GM23338 (cell line): ENCODE data around the gene EBNA1BP2. TPM values are rescaled to one million over a fixed set of nuclear protein-coding genes. Genes with fewer than 3 reads are reported as not detected.

Source experiments
- ATAC-seq: fragments of 200-7000 bp; cut with Tn5 transposase; 3 replicates; pipeline ENCODE4 v1.9.1; 2020
- DNase-seq: peaks from one replicate; pipeline ENCODE4 v3.0.0-alpha.2; 2015; ENCODE audit warnings: low spot score
- H2AFZ ChIP-seq: fragments of 200-600 bp; sonication (generic); 2 replicates; pipeline ENCODE4 v1.8.0; 2016; ENCODE audit warnings: antibody characterized with exemption, mild to moderate bottlenecking, moderate library complexity
- H3F3A ChIP-seq: fragments of 200-600 bp; sonication (generic); replicated peaks from 2 replicates; pipeline ENCODE4 v1.8.0; 2017; ENCODE audit warnings: antibody characterized with exemption, mixed run types, low read depth
- H3K27ac ChIP-seq: fragments of 200-600 bp; sonication (generic); 2 replicates; pipeline ENCODE4 v1.6.1; 2016; ENCODE audit warnings: low read depth
- H3K27me3 ChIP-seq: fragments of 200-600 bp; sonication (generic); 2 replicates; pipeline ENCODE4 v1.8.0; 2016; ENCODE audit warnings: mild to moderate bottlenecking, mixed run types, moderate library complexity; ENCODE audit not compliant: insufficient read depth
- H3K36me3 ChIP-seq: fragments of 200-600 bp; sonication (generic); 2 replicates; pipeline ENCODE4 v1.8.0; 2016; ENCODE audit warnings: mild to moderate bottlenecking; ENCODE audit not compliant: insufficient read depth
- H3K4me1 ChIP-seq: fragments of 200-600 bp; sonication (generic); 2 replicates; pipeline ENCODE4 v1.8.0; 2016; ENCODE audit warnings: mild to moderate bottlenecking, moderate library complexity; ENCODE audit not compliant: insufficient read depth
- H3K4me2 ChIP-seq: fragments of 200-600 bp; sonication (generic); 2 replicates; pipeline ENCODE4 v1.7.1; 2017; ENCODE audit warnings: mixed run types
- H3K4me3 ChIP-seq: fragments of 200-600 bp; sonication (generic); 2 replicates; pipeline ENCODE4 v1.6.1; 2016; ENCODE audit warnings: mixed run types
- H3K79me2 ChIP-seq: fragments of 200-600 bp; sonication (generic); replicated peaks from 2 replicates; pipeline ENCODE4 v1.8.0; 2017; ENCODE audit warnings: mild to moderate bottlenecking; ENCODE audit not compliant: insufficient read depth
- H3K9me2 ChIP-seq: fragments of 200-600 bp; sonication (generic); 2 replicates; pipeline ENCODE4 v1.8.0; 2017; ENCODE audit not compliant: insufficient read depth
- H4K20me1 ChIP-seq: fragments of 200-600 bp; sonication (generic); replicated peaks from 2 replicates; pipeline ENCODE4 v1.8.0; 2017; ENCODE audit warnings: mild to moderate bottlenecking; ENCODE audit not compliant: insufficient read depth
- H3K27ac Mint-ChIP-seq: 2 replicates; pipeline ENCODE4 v1.8.0; 2020; ENCODE audit warnings: inconsistent platforms, mild to moderate bottlenecking, moderate library complexity, mixed read lengths
- H3K27me3 Mint-ChIP-seq: 3 replicates; pipeline ENCODE4 v1.8.0; 2022; ENCODE audit warnings: low read depth, mild to moderate bottlenecking, moderate library complexity, mixed read lengths, inconsistent platforms; ENCODE audit not compliant: insufficient read depth, poor library complexity
- H3K36me3 Mint-ChIP-seq: 3 replicates; pipeline ENCODE4 v1.8.0; 2021; ENCODE audit warnings: low read depth, mild to moderate bottlenecking, inconsistent platforms, moderate library complexity, mixed read lengths
- H3K4me1 Mint-ChIP-seq: 3 replicates; pipeline ENCODE4 v1.8.0; 2020; ENCODE audit warnings: mild to moderate bottlenecking, inconsistent platforms, mixed read lengths
- H3K4me3 Mint-ChIP-seq: 3 replicates; pipeline ENCODE4 v1.8.0; 2021; ENCODE audit warnings: moderate library complexity, mild to moderate bottlenecking, inconsistent platforms, mixed read lengths
- H3K9me3 Mint-ChIP-seq: 3 replicates; pipeline ENCODE4 v1.8.0; 2020; ENCODE audit warnings: moderate library complexity, mild to moderate bottlenecking, inconsistent platforms, mixed read lengths
- CREB1 ChIP-seq: fragments of 250-450 bp; sonication (Bioruptor Pico); IDR thresholded peaks from 2 replicates; pipeline ENCODE4 v1.5.0; 2020; ENCODE audit warnings: low read depth, mild to moderate bottlenecking, moderate library complexity
- CTCF ChIP-seq, 2 experiments: fragments of 200-600 bp in 1 of 2; sonication (generic) in 1 of 2; conservative IDR thresholded peaks; 2 replicates each; pipeline versions ENCODE4 v1.5.1 to v1.6.1; 2016 to 2017; ENCODE audit warnings: antibody characterized with exemption in 2 of 2, low read depth in 2 of 2, mild to moderate bottlenecking in 2 of 2, moderate library complexity in 1 of 2
- EZH2 ChIP-seq: fragments of 200-600 bp; sonication (generic); IDR thresholded peaks from one replicate; pipeline ENCODE4 v1.8.0; 2017; ENCODE audit warnings: antibody characterized with exemption, mild to moderate bottlenecking, low read depth; ENCODE audit not compliant: unreplicated experiment
- EZH2phosphoT487 ChIP-seq: fragments of 200-600 bp; sonication (generic); IDR thresholded peaks from one replicate; pipeline ENCODE4 v1.8.1; 2018; ENCODE audit warnings: antibody characterized with exemption; ENCODE audit not compliant: unreplicated experiment
- JUNB ChIP-seq: IDR thresholded peaks from one replicate; pipeline ENCODE4 v1.6.1; 2016; ENCODE audit warnings: antibody characterized with exemption; ENCODE audit not compliant: unreplicated experiment
- NANOG ChIP-seq: IDR thresholded peaks from 2 replicates; pipeline ENCODE4 v1.6.1; 2016; ENCODE audit warnings: antibody characterized with exemption, borderline replicate concordance
- POLR2AphosphoS5 ChIP-seq: IDR thresholded peaks from 2 replicates; pipeline ENCODE4 v1.6.1; 2016; ENCODE audit warnings: antibody characterized with exemption, low read depth
- REST ChIP-seq: IDR thresholded peaks from one replicate; pipeline ENCODE4 v1.6.1; 2018; ENCODE audit warnings: antibody characterized with exemption; ENCODE audit not compliant: unreplicated experiment
- STAT1 ChIP-seq: IDR thresholded peaks from one replicate; pipeline ENCODE4 v1.6.1; 2016; ENCODE audit warnings: antibody characterized with exemption; ENCODE audit not compliant: unreplicated experiment
- ZNF114 ChIP-seq: fragments of 250-450 bp; sonication (Bioruptor Pico); IDR thresholded peaks from 2 replicates; pipeline ENCODE4 v1.5.0; 2020; ENCODE audit warnings: mild to moderate bottlenecking, moderate library complexity
- ZNF462 ChIP-seq: fragments of 250-450 bp; sonication (Bioruptor Pico); IDR thresholded peaks from 2 replicates; pipeline ENCODE4 v1.5.0; 2020; ENCODE audit warnings: mild to moderate bottlenecking, moderate library complexity
- polyA plus RNA-seq: library from polyadenylated mRNA; unstranded; fragments of >200 nt; fragmentation: Nextera tagmentation; extraction: Ambion mirVana; gene quantifications from 2 replicates; pipeline ENCODE4 v1.2.1, GENCODE V29; 2016
- total RNA-seq: library from RNA; depleted of rRNA; stranded (reverse); fragments of >200 nt; shearing (Covaris generic); gene quantifications from 2 replicates; pipeline ENCODE4 v1.2.3, GENCODE V29; 2014

The EBNA1BP2 gene
- total and polyA plus RNA-seq, 2 experiments from 2014 or later, result 130 to 249 TPM

DNA sequence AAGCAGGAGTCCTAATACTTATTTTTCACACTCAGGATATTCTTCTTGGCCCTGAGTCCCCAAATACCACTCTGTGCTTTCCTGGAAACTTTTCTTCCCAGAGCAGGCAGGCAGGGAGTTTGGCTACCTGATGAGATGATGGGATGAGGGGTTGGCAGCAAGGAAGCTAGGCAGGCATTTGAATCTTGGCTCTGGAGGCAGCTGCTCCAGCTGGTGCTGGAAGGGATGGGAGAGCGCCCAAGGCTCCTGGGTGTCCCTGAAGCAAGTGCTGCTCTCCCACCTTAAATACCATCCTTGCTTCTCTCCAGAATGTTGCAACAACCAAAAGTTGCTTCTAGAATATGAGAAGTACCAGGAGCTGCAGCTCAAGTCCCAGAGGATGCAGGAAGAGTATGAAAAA, 49.7 kb upstream of the EBNA1BP2 start (continued):
- TF ChIP-seq REST (no peak), EZH2phosphoT487 (no peak), POLR2AphosphoS5 (no peak), CREB1 (CRISPR knock-in tag) (no peak), JUNB (no peak), CTCF (conservative IDR thresholded peaks at IDR 0.05; ENCODE audit: low read depth in 2 of 2) (no peak), ZNF114 (CRISPR knock-in tag) (no peak), STAT1 (no peak), EZH2 (no peak), NANOG (no peak)

DNA sequence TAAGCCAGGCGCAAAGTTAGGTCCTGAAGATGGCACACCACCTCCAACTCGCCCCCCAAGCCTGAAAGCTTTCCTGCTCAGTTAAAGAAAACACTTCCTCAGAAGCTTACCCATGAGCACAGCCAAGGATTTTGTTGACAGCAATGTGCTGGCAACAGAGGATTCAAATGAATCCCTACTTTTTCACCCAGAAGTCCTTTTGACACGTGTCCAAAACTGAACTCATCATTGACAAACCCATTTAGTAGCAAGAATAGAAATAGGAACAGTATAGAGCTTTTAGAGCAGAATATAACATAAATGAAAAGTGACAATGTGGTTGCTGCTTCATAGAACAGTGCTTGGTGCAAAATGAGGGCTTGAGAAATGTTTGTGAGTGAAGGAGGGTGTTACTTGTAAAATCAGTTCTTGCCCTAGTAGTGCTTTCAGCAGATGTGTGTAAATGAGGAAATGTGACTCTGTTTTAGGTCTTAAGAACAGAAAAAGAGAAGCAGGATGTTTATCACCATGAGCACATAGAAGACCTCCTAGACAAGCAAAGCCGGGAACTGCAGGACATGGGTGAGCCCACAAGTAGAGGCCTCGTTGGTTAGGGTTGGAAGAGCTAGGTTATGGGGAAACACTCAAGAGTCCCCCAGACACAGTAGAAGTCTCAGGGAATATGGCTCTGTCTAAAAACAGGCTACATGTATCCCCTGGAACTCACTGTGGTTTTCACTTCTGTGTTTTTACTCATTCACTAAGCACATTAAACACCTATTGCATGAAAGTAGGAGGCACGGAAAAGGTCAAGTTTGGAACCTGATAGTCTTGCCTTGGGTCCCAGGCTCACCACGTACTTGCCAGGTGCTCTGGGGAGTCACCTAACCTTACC, 49.1 kb upstream of the EBNA1BP2 start:
- peaks cover 11% of the 10 kb centered on the region for H3K27me3 Mint-ChIP-seq
- no peaks in the 10 kb centered on the region for H3K4me1 Mint-ChIP-seq
- ATAC-seq (no peak), DNase-seq (no peak)
- no peaks in the 10 kb centered on the region for H3K36me3 ChIP-seq
- H3K36me3 Mint-ChIP-seq, result no peaks in the 10 kb centered on the region
- no peak overlapping the region for H3K4me3 Mint-ChIP-seq
- H3K4me1 ChIP-seq, result no peaks in the 10 kb centered on the region; the same call in 1 of the 2 replicates
- H3K9me3 Mint-ChIP-seq, result no peaks in the 10 kb centered on the region
- no peak overlapping the region for H3K4me2 ChIP-seq
- no peaks in the 10 kb centered on the region for H3K27me3 ChIP-seq
- no peaks in the 10 kb centered on the region for H4K20me1 ChIP-seq
- H3F3A ChIP-seq, result no peaks in the 10 kb centered on the region
- H2AFZ ChIP-seq, result no peak overlapping the region
- H3K4me3 ChIP-seq, result no peak overlapping the region
- no peak overlapping the region for H3K27ac Mint-ChIP-seq
- no peaks in the 10 kb centered on the region for H3K79me2 ChIP-seq
- H3K27ac ChIP-seq, result no peak overlapping the region
- H3K9me2 ChIP-seq, result peaks cover 4% of the 10 kb centered on the region; the same call in 1 of the 2 replicates
- no peak for TF ChIP-seq NANOG
- TF ChIP-seq EZH2, result no peak
- TF ChIP-seq ZNF462 (CRISPR knock-in tag), result no peak
